Left kidney (tissue), 8 donors: Measurements from ENCODE around the gene TPM2. TPM values are rescaled to one million over a fixed set of nuclear protein-coding genes. Genes with fewer than 3 reads are reported as not detected.
A peak's percentile ranks its signal among the peaks of the same experiment; 100 is the strongest.

Source experiments
- DNase-seq: peaks from one replicate; pipeline ENCODE4 v3.0.0-alpha.2; 2013
- long read RNA-seq, 8 donors: transcript quantifications; one replicate each; lab custom pipeline, GENCODE V29; 2026
- polyA plus RNA-seq: library from polyadenylated mRNA; unstranded; fragments of 120-200 nt; gene quantifications from one replicate; pipeline ENCODE4 v1.2.1, GENCODE V29; 2013; ENCODE audit not compliant: insufficient read length

TPM2 gene
- 146 TPM for polyA plus RNA-seq
- long read RNA-seq, donor 1, transcript TPM2-201 (9 exons, 1,018 nt): minor isoform, 7 of 114 reads
- long read RNA-seq, donor 1, transcript TPM2-203 (9 exons, 1,183 nt): major isoform, 28 of 114 reads
- long read RNA-seq, donor 1, partial matches to known transcripts: 75 of 114 reads
- long read RNA-seq, donor 1, other reads (novel, unspliced or antisense): 0 of 114 reads
- long read RNA-seq, donor 2, transcript TPM2-203 (9 exons, 1,183 nt): major isoform, 31 of 95 reads
- long read RNA-seq, donor 2, partial matches to known transcripts: 60 of 95 reads
- long read RNA-seq, donor 2, other reads (novel, unspliced or antisense): 0 of 95 reads
- long read RNA-seq, donor 3, transcript TPM2-203 (9 exons, 1,183 nt): major isoform, 21 of 83 reads
- long read RNA-seq, donor 3, transcript TPM2-201 (9 exons, 1,018 nt): minor isoform, 8 of 83 reads
- long read RNA-seq, donor 3, partial matches to known transcripts: 53 of 83 reads
- long read RNA-seq, donor 3, other reads (novel, unspliced or antisense): 0 of 83 reads
- long read RNA-seq, donor 4, partial matches to known transcripts: 5 of 10 reads
- long read RNA-seq, donor 4, other reads (novel, unspliced or antisense): 0 of 10 reads
- long read RNA-seq, donor 5, transcript TPM2-201 (9 exons, 1,018 nt): minor isoform, 15 of 152 reads
- long read RNA-seq, donor 5, transcript TPM2-203 (9 exons, 1,183 nt): major isoform, 50 of 152 reads
- long read RNA-seq, donor 5, partial matches to known transcripts: 82 of 152 reads
- long read RNA-seq, donor 5, other reads (novel, unspliced or antisense): 5 of 152 reads
- long read RNA-seq, donor 6, transcript TPM2-201 (9 exons, 1,018 nt): minor isoform, 8 of 127 reads
- long read RNA-seq, donor 6, transcript TPM2-203 (9 exons, 1,183 nt): major isoform, 35 of 127 reads
- long read RNA-seq, donor 6, partial matches to known transcripts: 76 of 127 reads
- long read RNA-seq, donor 6, other reads (novel, unspliced or antisense): 5 of 127 reads
- long read RNA-seq, donor 7, transcript TPM2-201 (9 exons, 1,018 nt): minor isoform, 18 of 129 reads
- long read RNA-seq, donor 7, transcript TPM2-203 (9 exons, 1,183 nt): major isoform, 30 of 129 reads
- long read RNA-seq, donor 7, partial matches to known transcripts: 75 of 129 reads
- long read RNA-seq, donor 7, other reads (novel, unspliced or antisense): 5 of 129 reads
- long read RNA-seq, donor 8, transcript TPM2-203 (9 exons, 1,183 nt): major isoform, 6 of 14 reads
- long read RNA-seq, donor 8, partial matches to known transcripts: 5 of 14 reads
- long read RNA-seq, donor 8, other reads (novel, unspliced or antisense): 0 of 14 reads

GRCh38 chr9:35689542-35690293 lies at the start of gene TPM2:
TSS of gene TPM2 (minus strand) at chr9:35689925. CDS start at chr9:35689817, 108 bp downstream.
- DNase-seq: no peak

- DNase-seq: no peak
Measured at GRCh38 chr9:35738924-35739323, 49.2 kb upstream of the TPM2 start.

- DNase-seq: no peak
Measured at GRCh38 chr9:35738186-35738585, 48.5 kb upstream of the TPM2 start.

- DNase-seq: no peak
Measured at GRCh38 chr9:35737143-35737542, 47.4 kb upstream of the TPM2 start.

GRCh38 chr9:35736201-35736633 lies 46.5 kb upstream of the TPM2 start:
- no peak for DNase-seq

GRCh38 chr9:35734096-35734495 lies 44.4 kb upstream of the TPM2 start:
- DNase-seq: no peak

- no peak for DNase-seq
Measured at GRCh38 chr9:35732800-35733541, 43.2 kb upstream of the TPM2 start.

- peak; percentile 97 for DNase-seq
Measured at GRCh38 chr9:35732185-35732799, 42.6 kb upstream of the TPM2 start, which contains the start of the genes CREB3 and TLN1. TSS of gene CREB3 (plus strand) at chr9:35732666. CDS start at chr9:35732773, 107 bp downstream. TSS of gene TLN1 (minus strand) at chr9:35732195. CDS start at chr9:35725694, 6,501 bp downstream.

- no peak for DNase-seq
Measured at GRCh38 chr9:35731415-35732184, 41.9 kb upstream of the TPM2 start.

- DNase-seq: no peak
Measured at GRCh38 chr9:35730486-35730854, 40.7 kb upstream of the TPM2 start.

- DNase-seq: peak; percentile 38
Measured at GRCh38 chr9:35729700-35730485, 40.2 kb upstream of the TPM2 start.

- no peak for DNase-seq
Measured at GRCh38 chr9:35729101-35729500, 39.4 kb upstream of the TPM2 start.

- peak; percentile 75 for DNase-seq
Measured at GRCh38 chr9:35728041-35728971, 38.6 kb upstream of the TPM2 start.

- no peak for DNase-seq
Measured at GRCh38 chr9:35727676-35728040, 37.9 kb upstream of the TPM2 start.

GRCh38 chr9:35726931-35727330 lies 37.2 kb upstream of the TPM2 start:
- no peak for DNase-seq

- DNase-seq: no peak
Measured at GRCh38 chr9:35725362-35725761, 35.6 kb upstream of the TPM2 start.

- no peak for DNase-seq
Measured at GRCh38 chr9:35723908-35724307, 34.2 kb upstream of the TPM2 start.
